Measurements from ENCODE around the gene KCNK5. TPM values are rescaled to one million over a fixed set of nuclear protein-coding genes. Genes with fewer than 3 reads are reported as not detected.

The KCNK5 gene
- total and polyA plus RNA-seq, 2 of the 8 experiments (the other 6 are each of a cell fraction or from before 2014, with no cell fraction given) = 20.9 to 44.3 TPM

DNA sequence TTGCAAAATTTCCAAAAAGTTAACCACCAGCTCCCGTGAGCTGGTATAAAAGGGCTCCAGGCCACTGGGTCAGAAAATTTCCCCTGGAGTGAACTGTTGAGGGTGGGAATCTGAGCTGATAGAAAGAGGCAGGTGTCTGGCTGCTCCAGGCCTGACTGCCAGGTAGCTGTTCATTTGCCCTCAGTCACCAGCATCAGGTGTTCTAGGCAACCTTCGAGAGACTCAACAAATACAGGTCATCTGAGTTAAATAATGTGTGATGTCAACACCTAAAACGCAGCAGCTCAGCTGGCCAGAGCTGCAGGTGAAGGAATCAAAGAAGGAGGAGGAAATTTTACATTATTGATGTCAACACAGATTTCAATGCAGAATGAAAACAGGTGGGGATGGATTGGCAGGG, 46.7 kb downstream of the KCNK5 start:
- Histone ChIP-seq H2BK120ac (replicated peaks; ENCODE audit: low read depth, low read length) (no peak overlapping the region), H3K56ac (replicated peaks; ENCODE audit: insufficient read length, low read depth, low read length) (no peak overlapping the region), H3K9me3 (ENCODE audit: insufficient read depth in 2 of 2, low read depth in 1 of 2, low read length in 1 of 2) (peaks cover 0 to 1% of the 10 kb centered on the region in 2 experiments; a peak in 1 of 4 replicates), H2BK15ac (ENCODE audit: low read length) (no peak overlapping the region), H2AK5ac (ENCODE audit: low read depth, low read length) (no peak overlapping the region), H3K27ac (ENCODE audit: low read depth, low read length) (no peak overlapping the region), H4K91ac (replicated peaks; ENCODE audit: insufficient read length, low read length) (no peak overlapping the region), H3K4me2 (ENCODE audit: insufficient read depth in 1 of 2, low read depth in 2 of 2, low read length in 2 of 2) (no peak overlapping the region), H4K20me1 (replicated peaks in 1 of 2; ENCODE audit: control insufficient read depth in 1 of 2, insufficient read depth in 2 of 2, low read length in 2 of 2) (peaks cover 1 to 2% of the 10 kb centered on the region in 2 experiments), H3K14ac (ENCODE audit: insufficient read length) (no peak overlapping the region), H3K23ac (ENCODE audit: insufficient read length) (no peak overlapping the region), H3K4me3 (ENCODE audit: extremely low read depth in 1 of 4, insufficient read depth in 2 of 4, low read depth in 3 of 4, low read length in 4 of 4) (no peak overlapping the region), H3K23me2 (ENCODE audit: low read depth, low read length) (no peaks in the 10 kb centered on the region), H3K4ac (replicated peaks; ENCODE audit: insufficient read length, low read depth, low read length) (no peak overlapping the region), H3K27me3 (replicated peaks in 1 of 4; ENCODE audit: control insufficient read depth in 3 of 4, extremely low read depth in 1 of 4, insufficient read depth in 3 of 4, low read length in 3 of 4) (no peaks in the 10 kb centered on the region), H2BK12ac (ENCODE audit: low read depth, low read length) (no peak overlapping the region), H4K8ac (ENCODE audit: extremely low read depth, insufficient read depth, low read length) (no peak overlapping the region), H2BK20ac (ENCODE audit: low read length) (no peak overlapping the region), H3K79me1 (ENCODE audit: low read depth, low read length) (no peaks in the 10 kb centered on the region), H3K9ac (replicated peaks in 1 of 4; ENCODE audit: extremely low read depth in 1 of 4, low read depth in 3 of 4, low read length in 3 of 4) (no peak overlapping the region), H4K5ac (ENCODE audit: insufficient read length, low read depth, low read length) (no peak overlapping the region), H3K79me2 (ENCODE audit: control insufficient read depth in 1 of 2, insufficient read depth in 2 of 2, low read length in 2 of 2) (no peaks in the 10 kb centered on the region), H2BK5ac (ENCODE audit: low read depth, low read length) (no peak overlapping the region), H3K18ac (ENCODE audit: extremely low read depth, low read length) (no peak overlapping the region), H3K36me3 (ENCODE audit: control insufficient read depth in 2 of 4, insufficient read depth in 4 of 4, low read length in 3 of 4) (peaks cover 0 to 5% (median 3%) of the 10 kb centered on the region in 4 experiments; a peak in 5 of 8 replicates), H2AFZ (ENCODE audit: low read length) (no peak overlapping the region), H3K4me1 (replicated peaks in 1 of 4; ENCODE audit: control insufficient read depth in 3 of 4, insufficient read depth in 4 of 4, low read length in 3 of 4) (no peaks in the 10 kb centered on the region)
- FAIRE-seq = no peak
- ChIA-PET POLR2A (ENCODE audit: partially characterized antibody) (interaction anchor here (1.3 to 1.8 kb wide), 4 partner anchors 9 to 38 kb away, joined by 3 to 5 read pairs (median 4); no protein-coding TSS in a partner anchor), CTCF (ENCODE audit: partially characterized antibody) (interaction anchor here (0.7 to 72.8 kb wide), 12 partner anchors 8 to 185 kb away, joined by 3 to 1738 read pairs (median 6); partner anchors contain the start of genes KCNK17 and KCNK5)
- WGBS, 2 experiments (ENCODE audit: extremely low coverage in 1 of 2, insufficient coverage in 1 of 2, insufficient read length in 1 of 2, insufficient replicate concordance in 2 of 2, low coverage in 1 of 2, low lambda C conversion rate in 2 of 2, missing lambda C conversion rate in 1 of 2) = 71% methylated on average over 3 of the region's 3 CpGs; no CpG with 5 or more reads in 1 of the 2 experiments
- no peak for DNase-seq (ENCODE audit: low read depth in 1 of 2, low spot score in 2 of 2)
- TF ChIP-seq CREB1 (IDR thresholded peaks at IDR 0.05) (no peak), POLR2AphosphoS5 (IDR thresholded peaks at IDR 0.05; ENCODE audit: low read depth, low read length) (no peak)
